SH-SY5Y (cell line): ENCODE data around the gene SEMA6D.

Experiments
- GATA2 ChIP-seq: IDR thresholded peaks from 2 replicates; pipeline ENCODE4 v1.6.1; 2011; ENCODE audit warnings: mild to moderate bottlenecking, low read depth, low read length
- GATA3 ChIP-seq: IDR thresholded peaks from 2 replicates; pipeline ENCODE4 v1.6.1; 2011; ENCODE audit warnings: low read depth, mild to moderate bottlenecking, low read length, moderate library complexity

GRCh38 chr15:47753591-47753990, 36.3 kb downstream of the SEMA6D start:
- TF ChIP-seq GATA2 (no peak), GATA3 (no peak)
